Adrenal gland (tissue), 5 donors: Measurements from ENCODE around the gene TDP2.

Source experiments
- CTCF ChIP-seq, 6 experiments: fragments of 450-650 bp in 4 of 6; fragments of 200-600 bp in 2 of 6; sonication (generic) in 1 of 6; IDR thresholded peaks; 1 replicate in 5 of 6; 2 replicates in 1 of 6; pipeline versions ENCODE4 v1.5.1 to v1.8.0; 2016 to 2021; ENCODE audit warnings: antibody characterized with exemption in 6 of 6, mild to moderate bottlenecking in 2 of 6, moderate library complexity in 1 of 6
- POLR2A ChIP-seq, 2 donors: fragments of 450-650 bp; IDR thresholded peaks; one replicate each; pipeline ENCODE4 v1.6.1; 2017; ENCODE audit warnings: antibody characterized with exemption in 2 of 2, mild to moderate bottlenecking in 2 of 2, moderate library complexity in 1 of 2
- donor health status: DM: no; HTN: no; CAD: no.

- TF ChIP-seq CTCF (IDR thresholded peaks at IDR 0.05) (no peak), POLR2A (IDR thresholded peaks at IDR 0.05) (no peak)
Measured at GRCh38 chr6:24650365-24650764, 16.3 kb downstream of the TDP2 start.
